Chondrocyte (in vitro differentiated cells): ENCODE measurements around the gene OLR1. TPM values are rescaled to one million over a fixed set of nuclear protein-coding genes. Genes with fewer than 3 reads are reported as not detected.

Experiments
- DNase-seq: peaks from one replicate; pipeline ENCODE4 v3.0.0; 2021; ENCODE audit warnings: mixed read lengths, low spot score
- H3K27ac Mint-ChIP-seq: one replicate; pipeline ENCODE4 v1.8.0; 2021; ENCODE audit warnings: mild to moderate bottlenecking, moderate library complexity, mixed read lengths; ENCODE audit not compliant: unreplicated experiment
- H3K27me3 Mint-ChIP-seq: 2 replicates; pipeline ENCODE4 v1.8.0; 2021; ENCODE audit warnings: low read depth, mixed read lengths
- H3K36me3 Mint-ChIP-seq: 2 replicates; pipeline ENCODE4 v1.8.0; 2021; ENCODE audit warnings: low read depth, mixed read lengths
- H3K4me1 Mint-ChIP-seq: 2 replicates; pipeline ENCODE4 v1.8.0; 2021; ENCODE audit warnings: low read depth, mild to moderate bottlenecking, mixed read lengths
- H3K4me3 Mint-ChIP-seq: one replicate; pipeline ENCODE4 v1.8.0; 2021; ENCODE audit warnings: mild to moderate bottlenecking, moderate library complexity, mixed read lengths; ENCODE audit not compliant: unreplicated experiment
- H3K9me3 Mint-ChIP-seq: 2 replicates; pipeline ENCODE4 v1.8.0; 2021; ENCODE audit warnings: low read depth, mixed read lengths
- total RNA-seq: library from RNA; stranded (reverse); gene quantifications from 3 replicates; pipeline ENCODE4 v1.2.1, GENCODE V29; 2021
- TF ChIP-seq, protein P1 (sequence below): fragments of 200-600 bp; sonication (generic); IDR thresholded peaks from 2 replicates; pipeline ENCODE4 v1.5.0; 2021; ENCODE audit warnings: antibody characterized with exemption, mild to moderate bottlenecking, moderate library complexity

OLR1 gene
- total RNA-seq, 1 donor from 2014 or later: not detected

DNA sequence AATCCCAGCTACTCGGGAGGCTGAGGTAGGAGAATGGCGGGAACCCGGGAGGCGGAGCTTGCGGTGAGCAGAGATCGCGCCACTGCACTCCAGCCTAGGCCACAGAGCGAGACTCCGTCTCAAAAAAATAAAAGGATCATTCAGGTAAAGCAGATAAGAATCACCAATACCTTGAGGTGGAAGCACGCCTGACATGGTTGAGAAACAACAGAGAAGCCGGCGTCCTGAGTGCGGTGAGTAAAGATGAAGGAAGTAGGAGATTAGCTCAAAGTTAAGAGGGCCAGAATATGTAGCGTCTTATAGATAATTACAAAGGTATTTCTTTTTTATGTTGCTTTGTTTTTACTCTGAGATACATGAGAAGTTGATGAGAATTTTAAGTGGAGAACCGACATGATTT lies 56.6 kb downstream of the OLR1 start:
- H3K27me3 Mint-ChIP-seq: no peaks in the 10 kb centered on the region
- no peak for DNase-seq
- TF ChIP-seq, protein P1, sequence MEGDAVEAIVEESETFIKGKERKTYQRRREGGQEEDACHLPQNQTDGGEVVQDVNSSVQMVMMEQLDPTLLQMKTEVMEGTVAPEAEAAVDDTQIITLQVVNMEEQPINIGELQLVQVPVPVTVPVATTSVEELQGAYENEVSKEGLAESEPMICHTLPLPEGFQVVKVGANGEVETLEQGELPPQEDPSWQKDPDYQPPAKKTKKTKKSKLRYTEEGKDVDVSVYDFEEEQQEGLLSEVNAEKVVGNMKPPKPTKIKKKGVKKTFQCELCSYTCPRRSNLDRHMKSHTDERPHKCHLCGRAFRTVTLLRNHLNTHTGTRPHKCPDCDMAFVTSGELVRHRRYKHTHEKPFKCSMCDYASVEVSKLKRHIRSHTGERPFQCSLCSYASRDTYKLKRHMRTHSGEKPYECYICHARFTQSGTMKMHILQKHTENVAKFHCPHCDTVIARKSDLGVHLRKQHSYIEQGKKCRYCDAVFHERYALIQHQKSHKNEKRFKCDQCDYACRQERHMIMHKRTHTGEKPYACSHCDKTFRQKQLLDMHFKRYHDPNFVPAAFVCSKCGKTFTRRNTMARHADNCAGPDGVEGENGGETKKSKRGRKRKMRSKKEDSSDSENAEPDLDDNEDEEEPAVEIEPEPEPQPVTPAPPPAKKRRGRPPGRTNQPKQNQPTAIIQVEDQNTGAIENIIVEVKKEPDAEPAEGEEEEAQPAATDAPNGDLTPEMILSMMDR: no peak
- H3K4me3 Mint-ChIP-seq: no peak overlapping the region
- H3K36me3 Mint-ChIP-seq: no peaks in the 10 kb centered on the region
- H3K27ac Mint-ChIP-seq: no peak overlapping the region
- peaks cover 7% of the 10 kb centered on the region for H3K9me3 Mint-ChIP-seq
- H3K4me1 Mint-ChIP-seq: peaks cover 6% of the 10 kb centered on the region

DNA sequence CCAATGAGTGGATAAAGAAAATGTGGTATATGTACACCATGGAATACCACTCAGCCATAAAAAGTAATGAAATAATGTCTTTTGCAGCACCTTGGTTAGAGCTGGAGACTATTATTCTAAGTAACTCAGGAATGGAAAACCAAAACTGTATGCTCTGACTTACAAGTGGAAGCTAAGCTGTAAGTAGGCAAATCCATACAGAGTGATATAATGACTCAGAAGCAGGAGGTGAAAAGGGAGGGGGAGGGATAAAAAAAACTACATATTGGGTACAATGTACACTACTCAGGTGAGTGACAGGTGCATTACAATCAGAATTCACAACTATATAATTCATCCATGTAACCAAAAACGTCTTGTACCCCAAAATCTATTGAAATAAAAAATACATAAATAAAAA lies 58.0 kb downstream of the OLR1 start:
- no peak overlapping the region for H3K27ac Mint-ChIP-seq
- no peak overlapping the region for H3K4me3 Mint-ChIP-seq
- H3K4me1 Mint-ChIP-seq: peaks cover 6% of the 10 kb centered on the region
- TF ChIP-seq, protein P1: no peak
- H3K36me3 Mint-ChIP-seq: no peaks in the 10 kb centered on the region
- no peaks in the 10 kb centered on the region for H3K27me3 Mint-ChIP-seq
- peaks cover 7% of the 10 kb centered on the region for H3K9me3 Mint-ChIP-seq
- no peak for DNase-seq

DNA sequence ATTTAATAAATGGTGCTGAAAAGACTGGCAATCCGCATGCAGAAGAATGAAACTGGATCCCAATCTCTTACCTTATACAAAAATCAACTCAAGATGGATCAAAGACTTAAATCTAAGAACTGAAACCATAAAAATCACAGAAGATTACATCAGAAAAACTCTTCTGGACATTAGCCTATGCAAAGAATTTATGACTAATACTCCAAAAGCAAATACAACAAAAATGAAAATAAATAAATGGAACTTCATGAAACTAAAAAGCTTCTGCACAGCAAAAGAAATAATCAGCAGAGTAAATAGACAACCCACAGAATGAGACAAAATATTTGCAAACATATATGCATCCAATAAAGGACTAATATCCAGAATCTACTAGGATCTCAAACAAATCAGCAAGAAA lies 58.9 kb downstream of the OLR1 start:
- H3K4me3 Mint-ChIP-seq: no peak overlapping the region
- H3K36me3 Mint-ChIP-seq: no peaks in the 10 kb centered on the region
- H3K27me3 Mint-ChIP-seq: no peaks in the 10 kb centered on the region
- TF ChIP-seq, protein P1: no peak
- H3K4me1 Mint-ChIP-seq: peaks cover 6% of the 10 kb centered on the region
- H3K27ac Mint-ChIP-seq: peak overlapping the region; percentile 66
- H3K9me3 Mint-ChIP-seq: peaks cover 7% of the 10 kb centered on the region
- no peak for DNase-seq

DNA sequence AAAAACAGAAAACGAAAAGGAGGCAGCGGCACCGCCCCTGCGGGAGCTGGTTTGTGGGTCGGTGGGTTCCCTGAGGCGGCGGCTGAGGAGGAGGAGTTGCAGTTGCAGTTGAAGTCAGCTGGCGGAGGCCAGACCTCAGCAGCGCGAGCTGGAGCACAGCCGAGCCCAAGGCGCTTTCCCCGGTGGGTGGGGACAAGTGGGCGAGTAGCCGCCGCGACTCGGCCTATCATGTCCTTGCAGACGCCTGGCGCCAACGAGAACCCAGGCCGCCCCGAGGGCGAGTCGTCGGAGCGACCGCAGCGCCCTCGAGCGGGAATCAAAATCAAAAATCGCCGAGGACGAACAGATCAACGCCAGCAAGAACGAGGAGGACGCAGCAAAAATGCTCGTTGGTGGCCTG lies 60.5 kb downstream of the OLR1 start:
- H3K4me3 Mint-ChIP-seq: no peak overlapping the region
- H3K27ac Mint-ChIP-seq: no peak overlapping the region
- H3K36me3 Mint-ChIP-seq: peaks cover 1% of the 10 kb centered on the region
- no peak for DNase-seq
- peaks cover 6% of the 10 kb centered on the region for H3K4me1 Mint-ChIP-seq
- peaks cover 12% of the 10 kb centered on the region for H3K9me3 Mint-ChIP-seq
- TF ChIP-seq, protein P1: no peak
- no peaks in the 10 kb centered on the region for H3K27me3 Mint-ChIP-seq

DNA sequence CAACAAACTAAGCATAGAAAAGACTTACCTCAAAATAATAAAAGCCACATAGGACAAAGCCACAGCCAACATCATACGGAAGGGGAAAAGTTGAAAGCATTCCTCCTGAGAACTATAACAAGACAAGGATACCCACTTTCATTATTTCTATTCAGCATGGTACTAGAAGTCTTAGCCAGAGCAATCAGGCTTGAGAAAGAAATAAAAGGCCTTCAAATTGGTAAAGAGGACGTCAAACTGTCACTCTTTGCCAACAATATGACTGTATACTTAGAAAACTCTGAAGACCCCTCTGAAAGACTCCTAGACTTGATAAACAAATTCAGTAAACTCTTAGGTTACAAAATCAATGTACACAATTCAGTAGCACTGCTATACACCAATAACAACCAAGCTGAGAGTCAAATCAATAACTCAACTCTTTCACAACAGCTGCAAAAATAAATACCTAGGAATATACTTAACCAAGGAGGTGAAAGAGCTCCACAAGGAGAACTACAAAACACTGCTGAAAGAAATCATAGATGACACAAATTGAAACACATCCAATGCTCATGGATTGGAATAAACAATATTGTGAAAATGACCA lies 61.6 kb downstream of the OLR1 start:
- no peak for DNase-seq
- Mint-ChIP-seq H3K27me3 (peaks cover 2% of the 10 kb centered on the region), H3K4me3 (no peak overlapping the region), H3K36me3 (peaks cover 1% of the 10 kb centered on the region), H3K27ac (no peak overlapping the region), H3K4me1 (peaks cover 6% of the 10 kb centered on the region), H3K9me3 (peaks cover 12% of the 10 kb centered on the region)
- TF ChIP-seq, protein P1: no peak

Other genes with a start within 250 kb of the OLR1 start
- 0.62 to 0.67 TPM in 2 of 3 replicates, not detected in the other for gene CLEC2A, start 239.8 kb downstream of the OLR1 start, total RNA-seq
- gene CLEC12A, start 200.7 kb downstream of the OLR1 start, total RNA-seq: not detected in 3 replicates
- gene CLEC1B, start 173.0 kb downstream of the OLR1 start, total RNA-seq: not detected in 3 replicates
- not detected in 3 replicates for gene CLEC12B, start 161.5 kb downstream of the OLR1 start, total RNA-seq
- gene CLEC9A, start 141.4 kb downstream of the OLR1 start, total RNA-seq: not detected in 3 replicates
- gene CLEC1A, start 73.1 kb downstream of the OLR1 start, total RNA-seq: not detected in 3 replicates
- not detected in 3 replicates for gene CLEC7A, start 41.9 kb downstream of the OLR1 start, total RNA-seq
- gene TMEM52B, start 6.9 kb upstream of the OLR1 start, total RNA-seq: not detected in 3 replicates
- gene GABARAPL1, start 40.7 kb upstream of the OLR1 start, total RNA-seq: 41.6 to 53.0 TPM (median 47.7 TPM) in 3 replicates
- gene KLRD1, start 135.7 kb upstream of the OLR1 start, total RNA-seq: 0.21 to 0.46 TPM (median 0.22 TPM) in 3 replicates
- gene KLRK1, start 217.9 kb upstream of the OLR1 start, total RNA-seq: not detected in 3 replicates
- not detected in 3 replicates for gene KLRC4, start 237.6 kb upstream of the OLR1 start, total RNA-seq
- gene KLRC3, start 248.5 kb upstream of the OLR1 start, total RNA-seq: not detected in 3 replicates